DMS 273 (cell line): ENCODE measurements around the gene USP17L26.
"Not testable (repeated sequence)": the region's sequence is repeated elsewhere in the genome, so short reads cannot be mapped to it uniquely, and the experiment has no call there.

ENCODE experiments used
- DNase-seq: peaks from one replicate; lab custom pipeline; 2025; ENCODE audit not compliant: unreplicated experiment; lab: John Stamatoyannopoulos, UW

Gene USP17L26

GRCh38 chr4:9334358-9334757 lies at the start of gene USP17L26:
USP17L26 (plus strand) TSS chr4:9334658; CDS start chr4:9334658, 0 bp downstream.
- DNase-seq = not testable (repeated sequence)

- DNase-seq = not testable (repeated sequence)
Measured at GRCh38 chr4:9324191-9324590, 10.3 kb upstream of the USP17L26 start.

- DNase-seq = not testable (repeated sequence)
Measured at GRCh38 chr4:9324865-9325264, 9.6 kb upstream of the USP17L26 start, which contains the start of gene USP17L24. USP17L24 (plus strand) TSS chr4:9325165; CDS start chr4:9325165, 0 bp downstream.

- not testable (repeated sequence) for DNase-seq
Measured at GRCh38 chr4:9329611-9330010, 4.8 kb upstream of the USP17L26 start, which contains the start of gene USP17L25. USP17L25 (plus strand) TSS chr4:9329911; CDS start chr4:9329911, 0 bp downstream.

GRCh38 chr4:9339103-9339502 lies 4.6 kb downstream of the USP17L26 start, which contains the start of gene USP17L5:
USP17L5 (plus strand) TSS chr4:9339403; CDS start chr4:9339403, 0 bp downstream.
- DNase-seq = not testable (repeated sequence)

- DNase-seq = not testable (repeated sequence)
Measured at GRCh38 chr4:9343848-9344247, 9.4 kb downstream of the USP17L26 start, which contains the start of gene USP17L27. USP17L27 (plus strand) TSS chr4:9344148; CDS start chr4:9344148, 0 bp downstream.

GRCh38 chr4:9348593-9348992 lies 14.1 kb downstream of the USP17L26 start, which contains the start of gene USP17L28:
USP17L28 (plus strand) TSS chr4:9348893; CDS start chr4:9348893, 0 bp downstream.
- not testable (repeated sequence) for DNase-seq

- not testable (repeated sequence) for DNase-seq
Measured at GRCh38 chr4:9350866-9351265, 16.4 kb downstream of the USP17L26 start.

GRCh38 chr4:9353338-9353737 lies 18.9 kb downstream of the USP17L26 start, which contains the start of gene USP17L29:
USP17L29 (plus strand) TSS chr4:9353638; CDS start chr4:9353638, 0 bp downstream.
- not testable (repeated sequence) for DNase-seq

GRCh38 chr4:9362829-9363228 lies 28.4 kb downstream of the USP17L26 start, which contains the start of gene USP17L30:
USP17L30 (plus strand) TSS chr4:9363129; CDS start chr4:9363129, 0 bp downstream.
- not testable (repeated sequence) for DNase-seq

- not testable (repeated sequence) for DNase-seq
Measured at GRCh38 chr4:9379881-9380280, 45.4 kb downstream of the USP17L26 start.

GRCh38 chr4:9381012-9381534 lies 46.6 kb downstream of the USP17L26 start:
- not testable (repeated sequence) for DNase-seq

- no peak for DNase-seq
Measured at GRCh38 chr4:9384126-9384525, 49.7 kb downstream of the USP17L26 start.
